PC-3 (cell line): Measurements from ENCODE around the gene ZBTB21.

Source experiments
- EZH2phosphoT487 ChIP-seq: fragments of 300-600 bp; sonication (generic); IDR thresholded peaks from 2 replicates; pipeline ENCODE4 v1.6.1; 2018; ENCODE audit warnings: mild to moderate bottlenecking, antibody characterized with exemption, low read length, borderline replicate concordance
- TF ChIP-seq, protein P1 (sequence below): fragments of 300-600 bp; sonication (generic); conservative IDR thresholded peaks from 2 replicates; pipeline ENCODE4 v1.5.1; 2017; ENCODE audit warnings: antibody characterized with exemption, low read depth, mild to moderate bottlenecking, low read length

- TF ChIP-seq, protein P1, sequence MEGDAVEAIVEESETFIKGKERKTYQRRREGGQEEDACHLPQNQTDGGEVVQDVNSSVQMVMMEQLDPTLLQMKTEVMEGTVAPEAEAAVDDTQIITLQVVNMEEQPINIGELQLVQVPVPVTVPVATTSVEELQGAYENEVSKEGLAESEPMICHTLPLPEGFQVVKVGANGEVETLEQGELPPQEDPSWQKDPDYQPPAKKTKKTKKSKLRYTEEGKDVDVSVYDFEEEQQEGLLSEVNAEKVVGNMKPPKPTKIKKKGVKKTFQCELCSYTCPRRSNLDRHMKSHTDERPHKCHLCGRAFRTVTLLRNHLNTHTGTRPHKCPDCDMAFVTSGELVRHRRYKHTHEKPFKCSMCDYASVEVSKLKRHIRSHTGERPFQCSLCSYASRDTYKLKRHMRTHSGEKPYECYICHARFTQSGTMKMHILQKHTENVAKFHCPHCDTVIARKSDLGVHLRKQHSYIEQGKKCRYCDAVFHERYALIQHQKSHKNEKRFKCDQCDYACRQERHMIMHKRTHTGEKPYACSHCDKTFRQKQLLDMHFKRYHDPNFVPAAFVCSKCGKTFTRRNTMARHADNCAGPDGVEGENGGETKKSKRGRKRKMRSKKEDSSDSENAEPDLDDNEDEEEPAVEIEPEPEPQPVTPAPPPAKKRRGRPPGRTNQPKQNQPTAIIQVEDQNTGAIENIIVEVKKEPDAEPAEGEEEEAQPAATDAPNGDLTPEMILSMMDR, result no peak
- TF ChIP-seq EZH2phosphoT487, result no peak
Measured at GRCh38 chr21:42003051-42003461, 7.1 kb downstream of the ZBTB21 start.
